ENCODE measurements around the gene CTSC. TPM values are rescaled to one million over a fixed set of nuclear protein-coding genes. Genes with fewer than 3 reads are reported as not detected.

The CTSC gene
- total RNA-seq, 4 donors from 2014 or later = 24.5 to 59.0 (median 31.6) TPM

DNA sequence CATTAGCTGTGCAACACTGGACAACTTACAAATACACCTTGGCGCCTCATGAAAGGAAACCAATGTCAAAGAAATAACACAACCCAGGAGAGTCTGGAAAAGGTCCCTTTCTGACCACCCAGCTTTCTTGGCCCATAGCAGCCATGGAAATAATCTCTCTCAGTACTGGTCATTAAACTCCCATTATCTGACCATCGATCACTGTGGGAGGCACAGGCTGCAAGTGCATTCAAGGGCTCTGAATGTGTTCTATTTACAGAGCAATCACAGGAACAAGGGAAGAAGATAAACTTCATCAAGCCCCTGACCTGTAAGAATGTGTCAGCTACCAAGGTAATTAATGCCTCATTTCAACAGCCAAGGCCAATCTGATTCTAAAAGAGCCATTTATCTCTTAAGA is 40.1 kb downstream of the CTSC start:
- H3K27me3 ChIP-seq = no peaks in the 10 kb centered on the region
- H3K4me3 ChIP-seq = no peak overlapping the region
- H3K9me3 ChIP-seq = no peaks in the 10 kb centered on the region
- 68% methylated on average over 2 of the region's 2 CpGs for WGBS
- H3K27ac ChIP-seq = no peak overlapping the region
- TF ChIP-seq EP300 (IDR thresholded peaks at IDR 0.05) = no peak
- TF ChIP-seq POLR2AphosphoS5 (IDR thresholded peaks at IDR 0.05) = no peak
- peaks cover 9% of the 10 kb centered on the region for H3K4me1 ChIP-seq
- no peak for DNase-seq (ENCODE audit: low spot score in 2 of 2)
- H3K36me3 ChIP-seq = peaks cover 8% of the 10 kb centered on the region

DNA sequence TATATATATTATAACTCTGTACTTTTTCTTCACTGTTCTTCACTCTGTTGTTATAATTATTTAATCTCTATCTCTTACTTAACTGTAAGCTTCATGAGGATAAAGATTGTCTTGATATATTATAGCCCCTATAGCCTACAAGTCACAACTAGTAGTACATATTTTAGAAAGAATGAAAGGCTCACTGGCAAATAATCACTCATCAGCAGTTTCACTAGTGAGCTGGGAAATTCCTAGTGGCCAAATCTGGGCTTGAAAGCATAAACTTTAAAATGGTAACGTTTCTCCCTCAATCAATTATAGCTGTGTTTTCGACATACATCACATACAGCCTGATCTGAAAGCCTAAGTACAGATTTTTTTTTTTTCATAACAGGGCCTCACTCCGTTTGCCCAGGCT is 42.5 kb downstream of the CTSC start:
- no peak overlapping the region for H3K27ac ChIP-seq
- H3K36me3 ChIP-seq = peaks cover 8% of the 10 kb centered on the region
- H3K9me3 ChIP-seq = no peaks in the 10 kb centered on the region
- TF ChIP-seq, protein P1, sequence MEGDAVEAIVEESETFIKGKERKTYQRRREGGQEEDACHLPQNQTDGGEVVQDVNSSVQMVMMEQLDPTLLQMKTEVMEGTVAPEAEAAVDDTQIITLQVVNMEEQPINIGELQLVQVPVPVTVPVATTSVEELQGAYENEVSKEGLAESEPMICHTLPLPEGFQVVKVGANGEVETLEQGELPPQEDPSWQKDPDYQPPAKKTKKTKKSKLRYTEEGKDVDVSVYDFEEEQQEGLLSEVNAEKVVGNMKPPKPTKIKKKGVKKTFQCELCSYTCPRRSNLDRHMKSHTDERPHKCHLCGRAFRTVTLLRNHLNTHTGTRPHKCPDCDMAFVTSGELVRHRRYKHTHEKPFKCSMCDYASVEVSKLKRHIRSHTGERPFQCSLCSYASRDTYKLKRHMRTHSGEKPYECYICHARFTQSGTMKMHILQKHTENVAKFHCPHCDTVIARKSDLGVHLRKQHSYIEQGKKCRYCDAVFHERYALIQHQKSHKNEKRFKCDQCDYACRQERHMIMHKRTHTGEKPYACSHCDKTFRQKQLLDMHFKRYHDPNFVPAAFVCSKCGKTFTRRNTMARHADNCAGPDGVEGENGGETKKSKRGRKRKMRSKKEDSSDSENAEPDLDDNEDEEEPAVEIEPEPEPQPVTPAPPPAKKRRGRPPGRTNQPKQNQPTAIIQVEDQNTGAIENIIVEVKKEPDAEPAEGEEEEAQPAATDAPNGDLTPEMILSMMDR (IDR thresholded peaks at IDR 0.05) = no peak
- TF ChIP-seq POLR2AphosphoS5 (IDR thresholded peaks at IDR 0.05) (no peak), EP300 (IDR thresholded peaks at IDR 0.05) (no peak), POLR2A (IDR thresholded peaks at IDR 0.05) (no peak)
- DNase-seq (ENCODE audit: low spot score in 2 of 2) = no peak
- H3K27me3 ChIP-seq = no peaks in the 10 kb centered on the region
- no peak overlapping the region for H3K4me3 ChIP-seq
- WGBS = 88% methylated on average over 3 of the region's 3 CpGs
- peaks cover 8% of the 10 kb centered on the region for H3K4me1 ChIP-seq

DNA sequence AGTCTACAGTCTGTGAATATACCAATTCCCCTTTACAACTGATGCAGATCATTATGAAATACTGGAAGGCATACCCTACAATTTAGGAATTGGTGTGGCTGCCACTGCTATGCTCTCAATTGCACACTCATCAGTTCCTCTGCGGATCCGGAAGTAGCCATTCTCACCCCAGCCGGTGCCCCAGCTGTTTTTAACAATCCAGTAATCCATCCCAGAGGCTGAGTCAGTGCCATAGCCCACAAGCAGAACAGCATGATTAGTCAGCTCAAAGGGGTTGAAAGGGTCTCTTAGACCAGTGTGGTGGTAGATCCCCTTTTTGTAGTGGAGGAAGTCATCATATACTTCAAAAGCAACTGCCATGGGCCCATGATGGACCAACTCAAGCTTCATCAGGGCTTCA is 43.6 kb downstream of the CTSC start:
- TF ChIP-seq, protein P1 (IDR thresholded peaks at IDR 0.05) = no peak
- TF ChIP-seq POLR2AphosphoS5 (IDR thresholded peaks at IDR 0.05) (no peak), POLR2A (IDR thresholded peaks at IDR 0.05) (no peak), EP300 (IDR thresholded peaks at IDR 0.05) (no peak)

DNA sequence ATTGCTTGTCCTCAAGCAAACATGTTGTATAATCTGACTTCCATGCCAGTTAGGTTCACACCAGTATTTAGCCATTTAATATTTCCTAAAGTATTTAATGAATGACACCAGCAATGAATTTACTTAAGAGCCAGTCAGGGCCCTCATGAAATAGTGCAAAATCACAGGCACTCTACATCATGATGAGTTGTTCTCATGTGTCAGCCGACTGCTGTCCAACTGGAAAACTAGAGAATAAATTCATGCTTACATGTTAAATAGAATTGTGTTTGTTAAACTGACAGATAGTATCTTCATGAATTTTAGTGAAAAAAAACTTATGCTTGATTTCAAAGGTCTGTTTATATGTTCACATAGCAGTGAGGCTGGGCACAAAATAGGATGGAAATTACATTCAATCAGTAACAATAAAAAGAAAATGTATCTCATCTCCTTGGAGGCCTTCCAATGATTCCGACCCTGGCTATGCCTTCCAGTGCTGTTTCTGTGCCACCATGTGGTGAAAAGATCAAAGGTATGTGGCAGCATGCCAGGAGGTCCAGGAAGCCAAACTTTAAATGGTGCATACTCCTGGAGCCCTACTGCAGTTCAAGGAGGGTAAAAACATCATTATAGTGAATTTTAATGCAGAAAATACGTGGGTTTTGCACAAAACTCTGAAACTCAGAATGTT is 45.2 kb downstream of the CTSC start:
- Histone ChIP-seq H3K36me3 (peaks cover 8% of the 10 kb centered on the region), H3K4me3 (no peak overlapping the region), H3K9me3 (no peaks in the 10 kb centered on the region), H3K4me1 (peaks cover 5% of the 10 kb centered on the region), H3K27ac (no peak overlapping the region), H3K27me3 (no peaks in the 10 kb centered on the region)
- TF ChIP-seq, protein P1 (IDR thresholded peaks at IDR 0.05) = no peak
- no peak for TF ChIP-seq POLR2AphosphoS5 (IDR thresholded peaks at IDR 0.05)
- TF ChIP-seq EP300 (IDR thresholded peaks at IDR 0.05) = no peak
- no peak for TF ChIP-seq POLR2A (IDR thresholded peaks at IDR 0.05)
- no peak for DNase-seq (ENCODE audit: low spot score in 2 of 2)
- 23% methylated on average over 3 of the region's 3 CpGs for WGBS

More for the DNA sequence above, 43.6 kb downstream of the CTSC start:
- Histone ChIP-seq H3K27ac (no peak overlapping the region), H3K36me3 (peaks cover 8% of the 10 kb centered on the region), H3K4me3 (no peak overlapping the region), H3K27me3 (no peaks in the 10 kb centered on the region), H3K9me3 (no peaks in the 10 kb centered on the region), H3K4me1 (peaks cover 8% of the 10 kb centered on the region)
- DNase-seq (ENCODE audit: low spot score in 2 of 2) = no peak
- 82% methylated on average over 3 of the region's 3 CpGs for WGBS

DNA sequence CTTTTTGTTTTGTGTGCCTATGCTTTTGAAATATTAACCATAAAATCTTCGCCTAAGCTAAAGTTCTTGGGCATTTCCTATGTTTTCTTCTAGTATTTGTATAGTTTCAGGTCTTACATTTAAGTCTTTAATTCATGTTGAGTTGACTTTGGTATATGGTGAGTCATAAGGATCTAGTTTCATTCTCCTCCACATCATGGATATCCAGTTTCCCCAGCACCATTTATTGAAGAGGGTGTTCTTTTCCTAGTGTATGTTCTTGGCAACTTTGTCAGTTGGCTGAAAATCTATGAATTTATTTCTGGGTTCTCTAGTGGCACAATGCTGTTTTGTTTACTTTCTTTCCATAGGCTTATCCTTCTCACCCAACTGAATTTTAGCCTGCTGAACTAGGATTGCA is 49.0 kb downstream of the CTSC start:
- Histone ChIP-seq H3K36me3 (no peaks in the 10 kb centered on the region), H3K4me1 (peaks cover 20% of the 10 kb centered on the region), H3K4me3 (no peak overlapping the region), H3K9me3 (no peaks in the 10 kb centered on the region), H3K27ac (no peak overlapping the region), H3K27me3 (no peaks in the 10 kb centered on the region)
- TF ChIP-seq EP300 (IDR thresholded peaks at IDR 0.05) (no peak), POLR2A (IDR thresholded peaks at IDR 0.05) (no peak), POLR2AphosphoS5 (IDR thresholded peaks at IDR 0.05) (no peak)
- TF ChIP-seq, protein P1 (IDR thresholded peaks at IDR 0.05) = no peak
- 100% methylated on average over 1 of the region's 1 CpG for WGBS
- no peak for DNase-seq (ENCODE audit: low spot score in 2 of 2)
